GM19351 (cell line): ENCODE measurements around the gene FBXL17.

Experiments used
- ATAC-seq: cut with Tn5 transposase; IDR thresholded peaks from one replicate; pipeline ENCODE4 v1.9.1; 2021; ENCODE audit warnings: mild to moderate bottlenecking, moderate library complexity; ENCODE audit not compliant: unreplicated experiment

FBXL17 gene

DNA sequence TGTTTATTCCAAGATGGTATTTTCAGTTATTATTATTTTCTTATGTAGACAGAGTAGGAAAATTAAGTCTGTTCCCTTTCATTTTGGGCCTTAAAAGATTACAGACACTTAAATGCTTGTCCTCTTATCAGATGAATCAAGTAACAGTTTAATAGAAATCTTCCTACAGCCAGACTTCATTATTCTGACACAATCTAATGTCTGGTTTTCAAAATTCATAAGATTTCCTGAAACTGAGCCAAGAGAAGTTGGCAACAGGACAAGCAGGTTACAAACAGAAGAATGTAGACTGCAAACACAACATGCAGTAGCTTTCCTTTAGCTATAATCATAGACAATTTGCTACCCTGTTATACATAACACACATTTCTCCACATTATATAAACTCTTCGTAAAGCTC, 130.5 kb downstream of the FBXL17 start:
- no peak for ATAC-seq

DNA sequence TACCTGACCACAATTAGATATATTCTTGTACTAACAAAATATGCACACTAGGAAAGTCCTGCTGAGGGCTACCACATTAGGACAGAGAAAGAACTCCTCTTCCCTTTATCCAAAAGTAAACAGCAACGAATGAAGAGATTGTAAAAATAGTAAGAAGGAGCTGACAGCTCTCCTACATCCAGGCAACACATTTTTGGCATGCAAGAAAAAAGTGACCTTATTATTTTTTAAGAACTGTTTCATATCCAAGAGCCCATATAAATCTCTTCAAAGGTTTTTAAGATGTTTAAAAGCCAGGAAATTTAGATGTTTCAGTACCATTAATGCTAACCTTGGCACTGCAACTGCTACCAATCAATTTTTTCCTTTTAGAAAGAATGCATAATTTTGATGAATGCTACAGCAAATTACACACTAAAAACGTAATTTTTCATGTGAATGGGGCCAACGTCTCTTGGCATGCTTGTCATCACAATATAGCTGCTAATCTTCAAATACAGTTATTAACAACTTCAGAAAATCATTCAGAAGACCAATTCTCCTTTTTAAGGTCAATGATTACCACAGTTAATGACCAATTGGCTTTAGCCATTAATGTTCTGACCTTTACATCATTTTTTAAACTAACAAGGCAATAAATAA, 132.0 kb downstream of the FBXL17 start:
- no peak for ATAC-seq

DNA sequence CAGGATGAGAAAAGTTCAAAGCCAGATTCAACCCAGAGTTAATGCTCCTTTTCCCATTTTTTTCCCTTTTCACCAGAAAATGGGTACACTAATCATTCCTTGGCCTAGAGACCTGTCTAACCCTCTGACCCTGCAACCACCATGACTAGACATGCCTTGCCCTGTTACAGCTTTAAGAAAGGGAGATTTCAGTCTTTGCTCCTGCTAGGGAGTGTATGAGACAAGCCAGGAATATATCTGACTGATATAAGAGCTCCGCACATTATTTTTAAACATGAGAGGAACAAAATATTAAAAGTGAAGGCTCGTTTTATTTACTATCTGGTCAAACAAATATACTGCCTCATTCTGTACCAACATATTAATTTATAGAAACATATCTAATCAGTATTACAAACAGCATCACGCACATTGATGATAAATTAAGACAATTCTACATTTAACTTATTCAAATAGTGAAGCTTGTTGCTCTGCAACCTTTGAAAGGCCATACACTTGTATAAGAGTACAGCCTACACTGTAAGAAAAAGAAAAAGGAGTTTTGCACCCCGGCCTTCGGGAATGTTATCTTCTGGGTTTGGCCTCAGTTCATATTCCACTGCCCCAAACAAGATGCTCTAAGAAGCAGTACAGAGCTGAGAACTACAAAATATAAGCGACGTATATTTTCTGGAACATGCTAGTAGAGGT, 132.7 kb downstream of the FBXL17 start:
- no peak for ATAC-seq

DNA sequence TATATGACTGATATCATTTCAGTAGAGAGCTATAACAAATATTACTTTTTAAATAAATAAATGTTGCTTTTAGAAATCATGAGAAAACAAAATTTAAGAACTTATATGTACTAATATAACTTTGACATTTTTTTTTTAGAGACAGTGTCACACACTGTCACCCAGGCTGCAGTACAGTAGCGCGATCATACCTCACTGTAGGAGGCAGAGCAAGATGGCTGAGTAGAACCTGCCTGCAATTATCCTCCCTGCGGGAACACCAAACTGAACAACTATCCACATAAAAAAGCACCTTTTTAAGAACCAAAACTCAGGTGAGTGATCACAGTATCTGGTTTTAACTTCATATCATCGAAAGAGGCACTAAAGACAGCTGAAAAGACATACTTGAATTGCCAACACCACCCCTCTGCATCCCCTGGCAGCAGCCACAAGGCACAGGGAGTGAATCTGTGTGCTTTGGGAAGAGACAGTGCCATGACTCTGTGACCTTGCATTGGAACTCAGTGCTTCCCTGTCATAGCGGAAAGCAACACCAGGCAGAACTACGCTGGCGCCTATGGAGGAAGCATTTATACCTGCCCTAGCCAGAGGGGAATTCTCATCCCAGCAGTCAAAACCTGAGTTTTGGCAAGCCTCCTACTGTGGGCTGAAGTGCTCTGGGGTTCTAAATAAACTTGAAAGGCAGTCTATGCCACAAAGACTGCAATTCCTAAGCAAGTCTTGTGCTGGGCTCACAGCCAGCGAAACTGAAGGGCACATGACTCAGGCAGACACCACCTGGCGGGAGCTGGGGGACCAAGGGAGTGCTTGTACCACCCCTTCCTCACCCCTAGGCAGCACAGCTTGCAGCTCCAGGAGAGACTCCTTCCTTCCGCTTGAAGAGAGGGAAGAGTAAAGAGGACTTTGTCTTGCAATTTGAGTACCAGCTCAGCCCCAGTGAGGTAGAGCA, 142.7 kb downstream of the FBXL17 start:
- ATAC-seq: no peak

DNA sequence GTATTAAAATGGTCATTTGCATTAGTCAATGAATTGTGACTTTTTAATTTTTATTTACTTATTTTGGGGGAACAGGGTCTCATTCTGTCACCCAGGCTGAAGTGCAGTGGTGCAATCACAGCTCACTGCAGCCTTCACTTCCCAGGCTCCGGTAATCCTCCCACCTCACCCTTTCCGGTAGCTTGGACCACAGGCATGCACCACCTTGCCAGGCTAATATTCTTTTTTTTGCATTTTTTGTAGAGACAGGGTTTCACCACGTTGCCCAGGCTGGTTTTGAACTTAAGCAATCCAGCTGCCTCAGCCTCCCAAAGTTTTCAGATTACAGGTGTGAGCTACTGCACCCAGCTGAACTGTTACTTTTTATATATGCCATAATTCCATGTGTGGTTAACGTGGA, 143.4 kb downstream of the FBXL17 start:
- no peak for ATAC-seq

DNA sequence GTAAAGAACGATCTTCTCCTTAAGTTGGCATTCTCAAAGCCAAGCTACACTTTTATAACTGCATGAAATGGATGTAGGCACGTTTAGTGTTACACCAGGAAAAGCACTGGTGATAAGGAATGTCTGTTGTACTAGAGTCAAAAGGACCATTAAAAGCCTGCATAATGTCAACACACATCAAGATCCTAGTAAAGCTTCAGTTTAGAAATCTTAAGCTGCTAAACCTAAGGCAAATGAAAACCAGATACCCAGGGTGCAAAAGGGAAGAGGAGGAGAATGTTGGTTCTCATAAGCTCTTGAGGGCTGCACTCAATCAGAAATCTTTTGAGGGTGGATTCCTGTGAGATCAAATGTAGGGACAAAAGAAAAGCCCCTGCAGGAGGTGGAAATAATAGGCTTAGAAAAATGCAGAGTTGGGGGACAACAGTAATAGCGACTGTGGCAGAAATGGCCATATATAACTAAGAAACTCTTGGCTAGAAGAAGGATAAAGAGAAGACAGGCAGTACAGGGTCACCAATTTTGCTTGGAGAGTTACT, 148.2 kb downstream of the FBXL17 start:
- ATAC-seq: no peak

DNA sequence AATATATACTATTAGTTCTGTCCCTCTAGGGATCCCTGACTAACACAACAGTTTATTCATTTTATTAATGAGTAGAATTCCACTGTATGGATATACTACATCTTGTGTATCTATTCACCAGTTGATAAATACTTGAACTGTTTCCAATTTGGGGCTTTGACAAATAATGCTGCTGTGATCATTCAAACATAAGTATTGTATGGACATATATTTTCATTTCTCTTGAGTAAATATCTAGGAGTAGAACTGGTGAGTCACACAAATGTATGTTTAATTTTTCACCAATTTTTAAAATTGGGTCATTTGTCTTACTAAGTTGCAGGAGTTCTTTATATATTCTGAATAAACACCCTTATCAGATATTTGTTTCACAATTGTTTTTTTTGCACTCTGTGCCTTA, 149.1 kb downstream of the FBXL17 start:
- no peak for ATAC-seq

DNA sequence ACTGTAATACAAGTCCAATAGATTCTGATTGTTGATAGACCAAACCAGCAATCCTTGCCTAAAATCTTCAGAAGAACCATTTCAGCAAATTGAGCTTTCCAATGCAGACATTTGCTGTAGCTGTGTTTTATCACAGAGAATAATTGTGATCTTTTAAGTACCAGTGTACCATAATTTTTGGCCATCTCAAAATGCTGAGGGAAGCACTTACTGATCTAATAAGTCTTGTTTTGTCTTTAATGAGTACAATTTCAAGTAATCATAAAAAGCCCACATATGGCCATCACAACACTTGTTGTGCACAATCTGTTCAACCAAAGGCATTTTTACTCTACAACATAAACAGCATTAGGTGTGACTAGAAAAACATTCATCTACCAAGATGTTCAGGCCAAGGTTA, 159.9 kb downstream of the FBXL17 start:
- ATAC-seq: no peak

DNA sequence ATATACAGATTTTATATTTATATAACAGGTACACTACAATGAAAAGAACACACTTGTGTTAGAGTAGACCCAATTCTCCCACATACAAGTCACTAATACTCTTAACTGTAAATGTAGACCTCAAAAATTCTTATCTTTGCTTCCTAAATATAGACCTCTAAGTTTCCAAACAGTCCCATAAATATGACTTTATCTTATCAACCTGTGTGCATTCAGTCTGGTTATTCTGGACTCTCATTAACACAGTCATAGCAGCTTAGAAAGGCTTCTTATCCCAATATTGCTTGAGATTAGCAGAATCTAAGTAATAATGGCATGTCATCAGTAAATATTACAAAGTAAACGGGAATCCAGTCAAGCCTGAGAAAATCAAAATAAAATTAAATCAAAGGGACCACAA, 161.1 kb downstream of the FBXL17 start:
- ATAC-seq: no peak

DNA sequence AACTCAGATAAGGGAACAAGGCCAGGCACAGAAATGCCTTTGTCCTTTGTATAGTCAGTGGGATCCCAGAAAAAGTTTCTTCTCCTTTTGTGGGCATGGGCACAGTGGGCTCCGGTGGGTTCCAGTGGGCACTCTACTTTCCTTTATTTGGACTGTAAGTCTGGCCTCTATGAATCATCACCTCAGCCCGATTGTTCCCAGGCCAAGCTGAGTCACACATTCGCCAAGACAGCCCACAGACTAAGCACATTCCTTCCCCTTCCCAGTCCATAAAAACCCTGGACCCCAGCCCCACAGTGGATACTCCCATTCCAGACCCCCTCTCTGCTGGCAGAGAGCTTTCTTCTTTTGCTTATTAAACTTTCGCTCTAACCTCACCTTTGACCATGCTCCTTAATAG, 165.0 kb downstream of the FBXL17 start:
- no peak for ATAC-seq

DNA sequence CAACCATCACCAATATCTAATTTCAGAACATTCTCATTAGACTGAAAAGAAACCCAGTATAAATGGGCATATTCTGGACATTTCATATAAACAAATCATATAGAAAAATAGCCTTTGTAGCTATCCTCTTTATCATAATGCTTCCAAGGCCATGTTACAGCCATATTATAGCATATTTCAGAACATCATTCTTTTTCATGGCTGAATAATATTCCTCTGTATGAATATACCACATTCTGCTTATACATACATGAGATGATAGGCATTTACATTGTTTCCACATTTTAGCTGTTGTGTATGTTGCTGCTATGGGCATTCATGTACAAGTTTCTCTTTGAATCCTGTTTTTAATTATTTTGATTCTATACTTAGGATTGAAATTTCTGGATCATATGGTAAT, 167.0 kb downstream of the FBXL17 start:
- ATAC-seq: no peak

DNA sequence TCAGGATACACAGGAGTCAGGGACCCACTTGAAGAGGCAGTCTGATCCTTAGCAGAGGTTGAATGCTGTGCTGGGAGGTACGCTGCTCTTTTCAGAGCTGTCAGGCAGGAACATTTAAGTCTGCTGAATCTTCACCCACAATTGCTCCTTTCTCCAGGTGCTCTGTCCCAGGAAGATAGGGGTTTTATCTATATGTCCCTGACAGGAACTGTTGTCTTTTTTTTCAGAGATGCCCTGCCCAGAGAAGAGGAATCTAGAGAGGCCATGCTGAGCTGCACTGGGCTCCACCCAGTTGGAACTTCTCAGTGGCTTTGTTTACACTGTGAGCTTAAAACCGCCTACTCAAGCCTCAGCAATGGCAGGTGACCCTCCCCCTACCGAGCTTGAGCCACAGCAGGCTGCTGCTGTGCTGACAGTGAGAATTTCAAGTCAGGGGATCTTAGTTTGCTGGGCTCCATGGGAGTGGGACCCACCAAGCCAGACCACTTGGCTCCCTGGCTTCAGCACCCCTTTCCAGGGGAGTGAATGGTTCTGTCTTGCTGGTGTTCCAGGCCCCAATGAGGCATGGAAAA, 169.0 kb downstream of the FBXL17 start:
- ATAC-seq: peak; percentile 58

DNA sequence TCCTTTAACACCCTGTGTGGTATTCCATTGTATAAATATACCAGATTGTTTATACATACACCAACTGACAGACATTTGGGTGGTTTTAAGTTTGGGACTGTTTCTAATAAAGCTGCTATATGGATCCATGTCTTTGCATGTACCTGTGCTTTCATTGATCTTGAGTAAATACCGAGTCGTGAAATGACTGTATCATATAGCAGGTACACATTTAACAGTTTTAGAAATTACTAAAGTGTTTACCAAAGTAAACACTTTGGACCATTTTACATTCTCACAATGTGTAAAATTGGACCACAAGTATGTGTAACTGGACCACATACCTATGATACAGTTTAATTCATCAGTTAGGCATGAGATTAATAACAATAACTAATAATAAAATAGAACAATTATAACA, 175.2 kb downstream of the FBXL17 start:
- no peak for ATAC-seq

DNA sequence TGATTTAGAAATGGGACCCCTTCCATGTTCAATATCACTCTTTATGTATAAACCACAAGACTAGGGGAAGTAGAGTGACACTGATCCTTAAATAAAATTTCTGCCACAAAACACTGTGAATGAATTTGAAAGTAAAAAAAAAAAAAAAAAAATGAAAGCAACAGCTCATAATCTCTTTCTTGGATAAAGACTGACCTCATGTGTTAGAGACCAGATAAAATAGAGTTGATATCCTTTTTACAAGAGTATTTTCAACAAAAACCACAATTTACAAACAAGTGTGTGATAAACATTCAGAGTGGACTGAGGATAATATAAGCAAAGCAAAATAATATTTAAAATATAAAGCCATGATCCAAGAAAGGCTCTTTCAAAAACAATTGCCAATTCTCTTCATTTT, 180.2 kb downstream of the FBXL17 start:
- no peak for ATAC-seq

DNA sequence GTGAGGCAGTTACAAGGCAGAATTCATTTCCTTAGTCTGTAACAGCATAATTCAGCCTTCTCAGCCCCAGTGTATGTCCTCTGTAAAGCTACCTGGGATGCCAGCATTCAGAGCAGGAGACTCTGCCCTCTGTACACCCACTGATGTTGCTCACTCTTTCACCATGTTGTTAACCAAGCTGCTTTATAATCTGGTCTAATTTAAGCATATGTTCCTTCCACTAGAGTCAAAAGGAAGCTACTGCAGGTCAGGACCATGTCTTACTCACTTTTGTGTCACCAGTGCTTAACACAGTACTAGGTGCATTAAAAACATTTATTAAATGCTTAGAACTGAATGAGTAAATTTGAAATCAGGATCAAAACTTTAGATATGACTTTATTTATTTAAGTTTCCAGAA, 185.6 kb downstream of the FBXL17 start:
- ATAC-seq: no peak

DNA sequence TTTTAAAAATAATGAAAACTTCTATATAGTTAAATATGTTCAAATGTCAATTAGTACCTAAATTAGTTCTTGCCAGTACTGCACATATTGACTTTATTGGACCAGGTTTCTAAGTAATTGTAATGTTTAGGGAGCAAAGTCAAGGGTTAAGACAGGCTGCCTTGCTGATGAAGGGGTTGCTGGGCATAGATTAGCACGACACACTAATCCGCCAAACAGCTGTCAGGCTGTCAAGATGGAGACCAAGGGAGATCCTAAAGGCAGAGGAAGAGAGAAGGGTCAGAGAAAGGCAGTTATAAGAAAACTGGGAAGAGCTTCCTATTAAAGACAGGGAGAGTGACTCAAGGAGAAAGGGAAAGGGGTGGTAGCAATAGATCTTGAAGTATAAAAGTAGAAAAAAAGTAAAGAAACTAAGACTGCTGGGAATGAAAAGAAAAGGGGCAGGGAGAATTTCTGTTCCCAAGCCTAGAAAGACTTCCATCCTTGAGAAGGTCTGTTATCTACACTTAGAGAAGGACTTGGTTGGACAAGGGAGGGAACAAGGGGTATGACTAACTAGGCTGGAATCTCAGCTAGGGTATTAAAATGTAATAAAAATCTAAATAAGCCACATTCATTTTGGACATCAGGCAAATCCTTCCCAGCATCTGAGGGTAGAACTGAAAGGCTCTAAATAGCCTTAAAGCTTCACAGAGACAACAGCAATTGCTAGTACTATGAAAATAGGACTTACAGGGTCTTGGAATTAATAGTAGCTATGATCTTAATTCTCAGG, 188.7 kb downstream of the FBXL17 start:
- ATAC-seq: no peak

DNA sequence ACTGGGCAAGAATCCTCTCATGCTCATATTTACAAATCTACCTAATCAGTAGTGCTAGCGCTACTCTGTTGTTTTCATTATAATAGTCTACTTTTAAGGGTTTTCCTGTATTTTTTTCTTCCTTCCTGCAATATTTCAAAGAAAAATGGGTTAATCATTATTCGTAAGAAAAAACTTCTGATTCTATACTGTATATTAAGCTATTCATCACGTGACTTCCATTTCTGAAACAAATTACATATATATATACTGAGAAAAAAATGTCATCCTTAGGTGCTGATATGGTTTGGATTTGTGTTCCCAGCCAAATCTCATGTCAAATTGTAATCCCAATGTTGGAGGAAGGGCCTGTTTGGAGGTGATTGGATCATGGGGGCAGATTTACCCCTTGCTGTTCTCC, 197.0 kb downstream of the FBXL17 start:
- ATAC-seq: no peak

DNA sequence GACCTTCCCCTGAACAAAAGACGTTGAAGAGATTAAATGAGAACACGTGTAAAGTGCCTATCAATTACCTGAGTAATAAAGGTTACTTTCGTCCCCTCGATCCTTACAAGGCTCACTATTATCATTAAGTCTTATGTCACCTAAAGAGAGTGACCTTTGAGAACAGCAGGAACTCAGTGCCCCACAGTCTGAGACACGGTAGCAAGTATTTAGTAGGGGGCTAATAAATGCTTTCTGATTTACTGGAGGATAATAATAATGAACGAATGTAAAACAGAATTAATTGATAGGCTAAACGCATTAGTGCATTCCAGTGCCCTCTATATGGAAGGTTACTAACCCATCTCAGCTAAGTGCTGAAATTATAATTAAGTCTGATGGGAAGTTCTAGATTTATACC, 199.9 kb downstream of the FBXL17 start:
- no peak for ATAC-seq

DNA sequence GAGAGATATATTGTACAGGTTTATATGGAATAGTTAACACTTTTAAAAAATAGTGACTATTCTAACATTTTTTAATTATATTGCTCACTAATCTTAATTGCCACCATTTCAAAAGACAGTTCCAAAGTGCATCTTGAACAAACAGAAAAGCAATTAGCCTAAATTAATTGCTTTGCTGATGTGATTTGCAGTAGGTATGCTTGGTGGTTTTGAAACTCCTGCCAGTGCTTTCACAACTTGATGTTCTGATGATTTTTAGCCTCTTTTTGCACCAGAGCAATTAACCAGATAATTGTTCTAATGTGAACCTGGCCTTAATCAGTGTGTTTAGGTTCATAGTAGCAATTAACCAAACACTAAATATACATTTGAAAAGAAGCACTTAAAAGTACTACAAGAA, 207.6 kb downstream of the FBXL17 start:
- ATAC-seq: no peak

DNA sequence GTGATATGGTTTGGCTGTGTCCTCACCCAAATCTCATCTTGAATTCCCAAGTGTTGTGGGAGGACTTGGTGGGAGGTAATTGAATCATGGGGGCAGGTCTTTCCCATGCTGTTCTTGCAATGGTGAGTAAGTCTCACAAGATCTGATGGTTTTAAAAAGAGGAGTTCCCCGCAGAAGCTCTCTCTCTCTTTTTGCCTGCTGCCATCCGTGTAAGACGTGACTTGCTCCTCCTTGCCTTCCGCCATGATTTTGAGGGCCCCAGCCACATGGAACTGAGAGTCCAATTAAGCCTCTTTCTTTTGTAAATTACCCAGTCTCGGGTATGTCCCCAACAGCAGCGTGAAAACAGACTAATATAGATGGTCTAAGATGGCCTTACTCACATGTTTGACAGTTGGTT, 210.1 kb downstream of the FBXL17 start:
- ATAC-seq: no peak
